Kidney epithelial cell (primary cell): Measurements from ENCODE around the gene UBE2G2. TPM values are rescaled to one million over a fixed set of nuclear protein-coding genes. Genes with fewer than 3 reads are reported as not detected.

Experiments
- DNase-seq: peaks from one replicate; pipeline ENCODE4 v3.0.0-alpha.2; 2010; ENCODE audit warnings: low read depth
- H3K27me3 ChIP-seq: 2 replicates; pipeline ENCODE4 v1.6.0; 2011; ENCODE audit warnings: low read length; ENCODE audit not compliant: control insufficient read depth, insufficient read depth
- H3K36me3 ChIP-seq: 2 replicates; pipeline ENCODE4 v1.5.1; 2011; ENCODE audit warnings: low read length; ENCODE audit not compliant: control insufficient read depth, insufficient read depth
- H3K4me3 ChIP-seq: 2 replicates; pipeline ENCODE4 v1.5.1; 2011; ENCODE audit warnings: low read depth, mild to moderate bottlenecking, control low read depth, low read length
- total RNA-seq: library from RNA; depleted of rRNA; stranded (reverse); fragments of >200 nt; gene quantifications from 2 replicates; pipeline ENCODE4 v1.2.3, GENCODE V29; 2015
- TF ChIP-seq, protein P1 (sequence below): IDR thresholded peaks from 2 replicates; pipeline ENCODE4 v1.5.1; 2011; ENCODE audit warnings: mild to moderate bottlenecking, moderate library complexity, low read length, control low read depth, inconsistent platforms; ENCODE audit not compliant: insufficient read depth, poor library complexity, severe bottlenecking

UBE2G2 gene
- total RNA-seq, 1 donor from 2014 or later, result 40.6 TPM

DNA sequence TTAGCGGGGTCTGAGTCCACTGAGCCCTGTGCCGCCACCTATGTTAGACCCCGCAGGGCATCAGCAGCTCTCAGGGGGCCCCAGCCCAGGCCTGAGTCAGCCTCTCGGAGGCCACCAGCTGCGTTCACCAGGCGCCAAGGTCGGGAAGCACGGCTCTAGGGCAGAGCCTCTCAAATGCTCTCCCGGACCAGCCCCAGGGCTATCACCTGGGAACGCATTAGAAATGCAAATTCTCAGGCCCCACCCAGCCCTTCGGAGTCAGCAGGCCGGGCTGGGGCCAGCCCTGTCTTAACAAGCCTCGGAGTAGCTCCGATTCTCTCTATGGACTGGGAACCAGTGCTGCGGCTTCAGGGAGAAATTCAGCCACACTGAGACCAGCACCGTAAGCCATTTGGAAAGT, 53.0 kb downstream of the UBE2G2 start:
- no peak for DNase-seq
- Histone ChIP-seq H3K4me3 (no peak overlapping the region), H3K27me3 (peaks cover 17% of the 10 kb centered on the region), H3K36me3 (no peaks in the 10 kb centered on the region)
- TF ChIP-seq, protein P1, sequence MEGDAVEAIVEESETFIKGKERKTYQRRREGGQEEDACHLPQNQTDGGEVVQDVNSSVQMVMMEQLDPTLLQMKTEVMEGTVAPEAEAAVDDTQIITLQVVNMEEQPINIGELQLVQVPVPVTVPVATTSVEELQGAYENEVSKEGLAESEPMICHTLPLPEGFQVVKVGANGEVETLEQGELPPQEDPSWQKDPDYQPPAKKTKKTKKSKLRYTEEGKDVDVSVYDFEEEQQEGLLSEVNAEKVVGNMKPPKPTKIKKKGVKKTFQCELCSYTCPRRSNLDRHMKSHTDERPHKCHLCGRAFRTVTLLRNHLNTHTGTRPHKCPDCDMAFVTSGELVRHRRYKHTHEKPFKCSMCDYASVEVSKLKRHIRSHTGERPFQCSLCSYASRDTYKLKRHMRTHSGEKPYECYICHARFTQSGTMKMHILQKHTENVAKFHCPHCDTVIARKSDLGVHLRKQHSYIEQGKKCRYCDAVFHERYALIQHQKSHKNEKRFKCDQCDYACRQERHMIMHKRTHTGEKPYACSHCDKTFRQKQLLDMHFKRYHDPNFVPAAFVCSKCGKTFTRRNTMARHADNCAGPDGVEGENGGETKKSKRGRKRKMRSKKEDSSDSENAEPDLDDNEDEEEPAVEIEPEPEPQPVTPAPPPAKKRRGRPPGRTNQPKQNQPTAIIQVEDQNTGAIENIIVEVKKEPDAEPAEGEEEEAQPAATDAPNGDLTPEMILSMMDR, result no peak

- Histone ChIP-seq H3K36me3 (no peaks in the 10 kb centered on the region), H3K27me3 (no peaks in the 10 kb centered on the region), H3K4me3 (no peak overlapping the region)
- no peak for DNase-seq
- TF ChIP-seq, protein P1, result peak; percentile 11
Measured at GRCh38 chr21:44742418-44743153, 59.0 kb downstream of the UBE2G2 start.

DNA sequence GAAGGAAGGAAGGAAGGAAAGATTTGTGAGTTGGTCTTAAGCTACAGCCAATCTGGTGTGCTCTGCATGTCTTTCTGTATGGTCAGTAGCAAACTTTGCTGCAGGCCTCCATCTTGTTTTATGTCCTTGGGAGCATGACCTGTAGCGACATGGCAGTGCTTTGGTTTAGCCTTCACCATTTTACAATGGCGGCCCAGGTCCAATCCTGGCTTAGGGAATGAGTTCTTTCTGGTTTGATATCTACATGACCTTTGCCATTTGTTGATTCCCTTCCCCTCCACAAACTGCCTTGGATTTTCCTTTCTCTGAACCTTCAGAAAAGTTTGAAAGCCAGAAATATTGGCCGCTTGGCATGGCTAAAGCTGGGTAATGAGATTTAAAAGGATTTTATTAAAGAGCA, 59.7 kb downstream of the UBE2G2 start:
- TF ChIP-seq, protein P1, result no peak
- Histone ChIP-seq H3K27me3 (no peaks in the 10 kb centered on the region), H3K36me3 (no peaks in the 10 kb centered on the region), H3K4me3 (no peak overlapping the region)
- no peak for DNase-seq

DNA sequence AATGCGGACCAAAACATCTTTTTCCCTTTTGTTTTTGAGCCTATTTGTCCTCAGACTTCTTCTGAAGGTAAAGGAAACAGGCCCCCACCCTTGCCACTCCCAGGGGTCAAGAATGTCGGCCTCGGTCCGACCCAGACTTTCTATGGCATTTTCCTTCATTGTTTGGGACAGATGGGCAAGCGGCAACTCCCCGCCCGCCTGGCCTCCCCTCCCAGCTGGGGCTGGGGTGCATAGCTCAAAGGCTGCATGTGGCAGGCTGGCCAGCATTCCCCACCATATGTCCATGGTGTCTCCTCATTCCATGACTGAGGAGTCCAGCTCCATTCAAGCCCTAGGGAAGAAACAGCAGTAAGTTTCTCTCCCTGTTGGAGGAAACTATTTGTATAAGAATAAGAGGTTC, 60.9 kb downstream of the UBE2G2 start:
- no peak for DNase-seq
- Histone ChIP-seq H3K36me3 (no peaks in the 10 kb centered on the region), H3K4me3 (no peak overlapping the region), H3K27me3 (no peaks in the 10 kb centered on the region)
- TF ChIP-seq, protein P1, result no peak

- DNase-seq, result no peak
- TF ChIP-seq, protein P1, result no peak
- H3K27me3 ChIP-seq, result no peaks in the 10 kb centered on the region
- no peak overlapping the region for H3K4me3 ChIP-seq
- no peaks in the 10 kb centered on the region for H3K36me3 ChIP-seq
Measured at GRCh38 chr21:44739316-44739715, 62.3 kb downstream of the UBE2G2 start.

DNA sequence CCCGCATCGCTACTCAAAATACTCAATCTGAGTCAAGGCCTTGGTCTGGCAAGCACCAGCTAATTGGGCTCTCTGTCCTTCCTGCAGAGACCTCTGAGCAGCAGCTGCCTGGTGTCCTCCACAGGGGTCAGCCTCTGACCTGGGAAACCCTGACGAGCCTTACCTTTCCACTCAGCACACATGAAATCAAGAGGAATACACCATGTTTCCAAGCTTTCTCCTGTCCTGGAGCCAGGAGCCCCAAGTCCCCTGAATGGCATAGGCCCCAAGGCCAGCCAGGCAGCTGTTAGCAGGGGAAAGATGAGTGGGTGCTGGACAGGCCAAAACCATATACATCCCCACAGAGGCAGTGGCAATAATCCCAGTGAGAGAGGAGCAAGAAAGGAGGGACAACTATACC, 63.0 kb downstream of the UBE2G2 start:
- Histone ChIP-seq H3K36me3 (no peaks in the 10 kb centered on the region), H3K27me3 (no peaks in the 10 kb centered on the region), H3K4me3 (no peak overlapping the region)
- TF ChIP-seq, protein P1, result no peak
- DNase-seq, result no peak
